Measurements from ENCODE around the gene BDNF.

DNA sequence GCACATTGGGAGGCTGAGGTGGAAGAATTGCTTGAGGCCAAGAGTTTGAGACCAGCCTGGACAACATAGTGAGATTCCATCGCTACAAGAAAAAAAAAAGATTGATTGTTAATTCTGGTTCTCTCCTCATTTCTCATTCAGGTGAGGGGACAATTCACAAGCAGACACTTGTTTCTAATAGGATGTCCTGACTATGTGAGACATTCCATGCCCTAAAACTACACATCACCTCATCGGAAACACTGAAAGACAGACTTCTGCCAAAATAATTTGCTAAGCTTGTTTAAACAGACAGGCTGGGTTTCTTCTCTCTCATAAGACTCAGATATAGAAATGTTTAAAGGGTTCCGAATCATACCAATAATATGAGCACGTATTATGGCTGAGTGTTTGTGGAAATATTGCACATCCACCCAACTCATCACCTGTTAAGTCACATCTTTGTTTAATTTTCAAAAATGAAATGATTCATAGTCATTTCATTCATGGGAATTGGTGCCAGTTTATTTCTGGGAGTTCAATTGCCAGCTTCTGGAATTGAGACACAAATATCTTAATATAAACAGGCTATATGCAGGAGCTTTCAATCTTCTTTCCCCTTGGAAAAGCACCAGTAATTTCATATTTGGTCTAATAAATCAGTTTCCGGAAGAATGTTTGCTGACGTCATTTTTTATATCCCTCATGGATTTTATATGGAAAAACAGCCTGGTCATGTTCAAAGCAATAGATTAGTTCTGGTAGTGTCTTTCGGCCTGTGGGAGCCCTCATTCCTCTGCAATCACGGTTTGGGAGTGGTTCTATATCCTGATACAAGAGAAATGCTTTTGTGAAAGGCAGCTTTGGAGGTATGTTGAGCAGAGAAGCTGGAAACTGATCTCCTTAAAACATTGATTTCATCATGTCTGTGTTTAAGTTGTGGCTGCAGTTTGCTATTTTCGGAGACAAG lies 87.0 kb downstream of the BDNF start:
- no peak for TF ChIP-seq CTCF (conservative IDR thresholded peaks at IDR 0.05)
- TF ChIP-seq EZH2 (IDR thresholded peaks at IDR 0.05; ENCODE audit: low read depth) = no peak

Measured in PC-9 (cell line).